HEK293 (cell line): ENCODE data around the gene YDJC.
A peak's percentile ranks its signal among the peaks of the same experiment; 100 is the strongest.

ENCODE experiments used
- ATF2 ChIP-seq: fragments of 450-650 bp; formaldehyde crosslinking; IDR thresholded peaks from 2 replicates; pipeline ENCODE4 v1.5.1; 2016; ENCODE audit warnings: missing biosample characterization, missing genetic modification characterization, low read depth
- GLI2 ChIP-seq: fragments of 450-650 bp; formaldehyde crosslinking; IDR thresholded peaks from 2 replicates; pipeline ENCODE4; 2017; ENCODE audit warnings: missing biosample characterization, missing genetic modification characterization, low read depth, borderline replicate concordance
- IKZF3 ChIP-seq: fragments of 450-650 bp; IDR thresholded peaks from 2 replicates; pipeline ENCODE4 v1.5.0; 2018; ENCODE audit warnings: missing biosample characterization, mild to moderate bottlenecking, missing genetic modification characterization, moderate library complexity
- KLF10 ChIP-seq: fragments of 450-650 bp; IDR thresholded peaks from 2 replicates; pipeline ENCODE4 v1.5.1; 2018; ENCODE audit warnings: missing biosample characterization, mild to moderate bottlenecking, missing genetic modification characterization
- RBAK ChIP-seq: fragments of 450-650 bp; formaldehyde crosslinking; IDR thresholded peaks from 2 replicates; pipeline ENCODE4 v1.5.1; 2016; ENCODE audit warnings: missing biosample characterization, missing genetic modification characterization
- SP7 ChIP-seq: fragments of 450-650 bp; formaldehyde crosslinking; IDR thresholded peaks from 2 replicates; pipeline ENCODE4 v1.5.1; 2016; ENCODE audit warnings: missing biosample characterization, missing genetic modification characterization
- ZBTB44 ChIP-seq: fragments of 450-650 bp; IDR thresholded peaks from 2 replicates; pipeline ENCODE4 v1.5.1; 2018; ENCODE audit warnings: missing biosample characterization, mild to moderate bottlenecking, missing genetic modification characterization
- ZBTB6 ChIP-seq: fragments of 450-650 bp; formaldehyde crosslinking; IDR thresholded peaks from 2 replicates; pipeline ENCODE4 v1.5.1; 2017; ENCODE audit warnings: missing biosample characterization, missing genetic modification characterization
- ZBTB7A ChIP-seq: fragments of 450-650 bp; formaldehyde crosslinking; IDR thresholded peaks from 2 replicates; pipeline ENCODE4 v1.5.1; 2016; ENCODE audit warnings: low read depth, missing biosample characterization, missing genetic modification characterization
- ZBTB8A ChIP-seq: fragments of 450-650 bp; formaldehyde crosslinking; IDR thresholded peaks from 2 replicates; pipeline ENCODE4 v1.5.1; 2016; ENCODE audit warnings: missing biosample characterization, missing genetic modification characterization
- ZFP3 ChIP-seq: fragments of 450-650 bp; formaldehyde crosslinking; IDR thresholded peaks from 2 replicates; pipeline ENCODE4 v1.5.1; 2016; ENCODE audit warnings: low read depth, missing biosample characterization, missing genetic modification characterization
- ZFP37 ChIP-seq: fragments of 450-650 bp; formaldehyde crosslinking; IDR thresholded peaks from 2 replicates; pipeline ENCODE4 v1.5.1; 2016; ENCODE audit warnings: missing biosample characterization, missing genetic modification characterization
- ZNF138 ChIP-seq: fragments of 450-650 bp; formaldehyde crosslinking; IDR thresholded peaks from 2 replicates; pipeline ENCODE4 v1.5.1; 2016; ENCODE audit warnings: missing biosample characterization, missing genetic modification characterization, borderline replicate concordance
- ZNF146 ChIP-seq: fragments of 450-650 bp; formaldehyde crosslinking; IDR thresholded peaks from 2 replicates; pipeline ENCODE4 v1.5.1; 2016; ENCODE audit warnings: missing biosample characterization, missing genetic modification characterization
- ZNF155 ChIP-seq: fragments of 450-650 bp; formaldehyde crosslinking; IDR thresholded peaks from 2 replicates; pipeline ENCODE4 v1.5.1; 2016; ENCODE audit warnings: missing biosample characterization, missing genetic modification characterization
- ZNF2 ChIP-seq: fragments of 450-650 bp; formaldehyde crosslinking; IDR thresholded peaks from 2 replicates; pipeline ENCODE4 v1.5.1; 2016; ENCODE audit warnings: missing biosample characterization, missing genetic modification characterization
- ZNF202 ChIP-seq: fragments of 450-650 bp; formaldehyde crosslinking; IDR thresholded peaks from 2 replicates; pipeline ENCODE4 v1.5.1; 2016; ENCODE audit warnings: missing biosample characterization, missing genetic modification characterization, borderline replicate concordance
- ZNF214 ChIP-seq: fragments of 450-650 bp; formaldehyde crosslinking; IDR thresholded peaks from 2 replicates; pipeline ENCODE4 v1.5.1; 2017; ENCODE audit warnings: missing biosample characterization, mild to moderate bottlenecking, missing genetic modification characterization, borderline replicate concordance
- ZNF311 ChIP-seq: fragments of 450-650 bp; formaldehyde crosslinking; IDR thresholded peaks from 2 replicates; pipeline ENCODE4 v1.5.1; 2017; ENCODE audit warnings: missing biosample characterization, missing genetic modification characterization, borderline replicate concordance
- ZNF350 ChIP-seq: fragments of 450-650 bp; formaldehyde crosslinking; IDR thresholded peaks from 2 replicates; pipeline ENCODE4 v1.5.0; 2017; ENCODE audit warnings: missing biosample characterization, mild to moderate bottlenecking, missing genetic modification characterization
- ZNF394 ChIP-seq: fragments of 450-650 bp; formaldehyde crosslinking; IDR thresholded peaks from 2 replicates; pipeline ENCODE4 v1.5.1; 2016; ENCODE audit warnings: missing biosample characterization, missing genetic modification characterization, mild to moderate bottlenecking, moderate library complexity, borderline replicate concordance
- ZNF423 ChIP-seq: fragments of 450-650 bp; formaldehyde crosslinking; IDR thresholded peaks from 2 replicates; pipeline ENCODE4 v1.5.1; 2016; ENCODE audit warnings: missing biosample characterization, missing genetic modification characterization
- ZNF426 ChIP-seq: fragments of 450-650 bp; formaldehyde crosslinking; IDR thresholded peaks from 2 replicates; pipeline ENCODE4 v1.5.1; 2017; ENCODE audit warnings: missing biosample characterization, missing genetic modification characterization, mild to moderate bottlenecking, inconsistent platforms, moderate library complexity
- ZNF433 ChIP-seq: fragments of 450-650 bp; formaldehyde crosslinking; IDR thresholded peaks from 2 replicates; pipeline ENCODE4 v1.5.1; 2016; ENCODE audit warnings: missing biosample characterization, missing genetic modification characterization, low read depth
- ZNF449 ChIP-seq: fragments of 450-650 bp; formaldehyde crosslinking; IDR thresholded peaks from 2 replicates; pipeline ENCODE4 v1.5.1; 2017; ENCODE audit warnings: missing biosample characterization, mild to moderate bottlenecking, missing genetic modification characterization, moderate library complexity
- ZNF48 ChIP-seq: fragments of 450-650 bp; formaldehyde crosslinking; IDR thresholded peaks from 2 replicates; pipeline ENCODE4 v1.5.1; 2016; ENCODE audit warnings: missing biosample characterization, missing genetic modification characterization
- ZNF558 ChIP-seq: fragments of 450-650 bp; formaldehyde crosslinking; IDR thresholded peaks from 2 replicates; pipeline ENCODE4 v1.5.1; 2016; ENCODE audit warnings: missing biosample characterization, missing genetic modification characterization
- ZNF561 ChIP-seq: fragments of 450-650 bp; IDR thresholded peaks from 2 replicates; pipeline ENCODE4 v1.5.1; 2018; ENCODE audit warnings: missing biosample characterization, missing genetic modification characterization, borderline replicate concordance
- ZNF596 ChIP-seq: fragments of 450-650 bp; IDR thresholded peaks from 2 replicates; pipeline ENCODE4 v1.5.0; 2018; ENCODE audit warnings: missing biosample characterization, mild to moderate bottlenecking, missing genetic modification characterization, moderate library complexity
- ZNF654 ChIP-seq: fragments of 450-650 bp; formaldehyde crosslinking; IDR thresholded peaks from 2 replicates; pipeline ENCODE4 v1.5.1; 2016; ENCODE audit warnings: low read depth, missing biosample characterization, missing genetic modification characterization
- ZNF660 ChIP-seq: fragments of 450-650 bp; IDR thresholded peaks from 2 replicates; pipeline ENCODE4 v1.5.1; 2018; ENCODE audit warnings: missing biosample characterization, mild to moderate bottlenecking, missing genetic modification characterization
- ZNF777 ChIP-seq: fragments of 450-650 bp; formaldehyde crosslinking; IDR thresholded peaks from 2 replicates; pipeline ENCODE4 v1.5.1; 2017; ENCODE audit warnings: missing biosample characterization, missing genetic modification characterization, borderline replicate concordance
- ZNF792 ChIP-seq: fragments of 450-650 bp; formaldehyde crosslinking; IDR thresholded peaks from 2 replicates; pipeline ENCODE4 v1.5.1; 2016; ENCODE audit warnings: missing biosample characterization, missing genetic modification characterization
- ZSCAN30 ChIP-seq: fragments of 450-650 bp; IDR thresholded peaks from 2 replicates; pipeline ENCODE4 v1.5.1; 2018; ENCODE audit warnings: missing biosample characterization, mild to moderate bottlenecking, missing genetic modification characterization, moderate library complexity
- ZSCAN5A ChIP-seq: fragments of 450-650 bp; formaldehyde crosslinking; IDR thresholded peaks from 2 replicates; pipeline ENCODE4 v1.5.1; 2016; ENCODE audit warnings: missing biosample characterization, missing genetic modification characterization

YDJC gene

GRCh38 chr22:21652010-21652546 lies 22.3 kb upstream of the YDJC start (continued):
- TF ChIP-seq ZNF394 (tag by site-specific recombination) (no peak), ZNF423 (tag by site-specific recombination) (no peak), ZNF48 (tag by site-specific recombination) (no peak), ZNF449 (tag by site-specific recombination) (no peak), ZNF214 (tag by site-specific recombination) (no peak), ZNF146 (tag by site-specific recombination) (no peak), ATF2 (tag by site-specific recombination) (no peak), ZFP37 (tag by site-specific recombination) (no peak), ZBTB8A (0 out of 2 replicates have a peak, but pooled peaks have one; percentile 70), ZNF596 (tag by site-specific recombination) (no peak), ZNF558 (tag by site-specific recombination) (no peak), ZNF792 (tag by site-specific recombination) (no peak), ZSCAN30 (tag by site-specific recombination) (0 out of 2 replicates have a peak, but pooled peaks have one; percentile 20), ZFP3 (no peak), ZNF350 (no peak), ZNF654 (tag by site-specific recombination) (no peak), ZNF311 (tag by site-specific recombination) (no peak), ZNF2 (tag by site-specific recombination) (0 out of 2 replicates have a peak, but pooled peaks have one; percentile 47), ZNF138 (tag by site-specific recombination) (no peak), ZBTB7A (tag by site-specific recombination) (peak; percentile 90), ZSCAN5A (tag by site-specific recombination) (no peak), ZNF426 (tag by site-specific recombination) (no peak), GLI2 (no peak), KLF10 (tag by site-specific recombination) (peak; percentile 88), ZNF777 (tag by site-specific recombination) (peak; percentile 68; the same call in 1 of the 2 replicates), ZBTB44 (tag by site-specific recombination) (no peak), ZBTB6 (tag by site-specific recombination) (0 out of 2 replicates have a peak, but pooled peaks have one; percentile 17), ZNF660 (tag by site-specific recombination) (no peak), ZNF433 (tag by site-specific recombination) (no peak), ZNF155 (no peak), SP7 (peak; percentile 56; the same call in 1 of the 2 replicates), RBAK (tag by site-specific recombination) (no peak), ZNF561 (tag by site-specific recombination) (no peak), IKZF3 (tag by site-specific recombination) (no peak), ZNF202 (tag by site-specific recombination) (no peak)
